ENCODE data around the gene RAB26. TPM values are rescaled to one million over a fixed set of nuclear protein-coding genes. Genes with fewer than 3 reads are reported as not detected.

The RAB26 gene
- total and polyA plus RNA-seq, 2 of the 13 experiments (the other 11 are each of a cell fraction or from before 2014, with no cell fraction given) = 0.86 to 3.6 TPM

DNA sequence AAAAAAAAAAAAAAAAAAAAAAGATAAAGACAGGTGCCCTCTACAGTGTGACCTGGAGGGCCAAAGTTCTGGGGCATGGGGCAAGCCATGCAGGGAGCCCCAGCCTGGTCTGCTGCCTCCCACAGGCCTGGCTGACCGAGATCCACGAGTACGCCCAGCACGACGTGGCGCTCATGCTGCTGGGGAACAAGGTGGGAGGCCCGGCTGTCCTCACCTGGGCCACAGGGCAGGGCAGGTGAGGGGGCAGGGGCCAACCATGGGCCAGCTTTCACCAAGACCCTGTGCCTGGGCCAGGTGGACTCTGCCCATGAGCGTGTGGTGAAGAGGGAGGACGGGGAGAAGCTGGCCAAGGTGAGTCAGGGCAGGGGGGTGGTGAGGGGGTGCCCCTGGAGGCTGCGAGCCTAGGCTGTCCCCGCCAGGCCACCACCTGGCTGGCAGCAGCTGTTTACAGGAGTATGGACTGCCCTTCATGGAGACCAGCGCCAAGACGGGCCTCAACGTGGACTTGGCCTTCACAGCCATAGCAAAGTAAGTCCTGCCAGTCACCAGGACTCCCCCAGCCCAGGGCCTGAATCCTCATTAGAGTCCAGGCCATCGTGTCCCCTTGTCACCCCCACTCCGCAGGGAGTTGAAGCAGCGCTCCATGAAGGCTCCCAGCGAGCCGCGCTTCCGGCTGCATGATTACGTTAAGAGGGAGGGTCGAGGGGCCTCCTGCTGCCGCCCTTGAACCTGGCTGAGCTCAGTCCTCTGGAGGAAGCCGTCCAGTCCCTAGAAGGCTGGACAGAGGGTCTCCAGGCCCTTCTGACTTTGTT is 4.5 kb downstream of the RAB26 start:
- Histone ChIP-seq H3K4me3 (replicated peaks in 1 of 3; ENCODE audit: insufficient read depth in 1 of 3, low read depth in 2 of 3, low read length in 3 of 3) (peak overlapping the region; percentile 88 to 99 (median 98)), H3K36me3 (replicated peaks in 1 of 2; ENCODE audit: control insufficient read depth in 1 of 2, insufficient read depth in 2 of 2, low read length in 2 of 2) (peaks cover 0 to 11% of the 10 kb centered on the region in 2 experiments; a peak in 3 of 5 replicates), H3K4me1 (ENCODE audit: insufficient read depth, low read length) (peaks cover 69% of the 10 kb centered on the region), H2AFZ (ENCODE audit: low read length) (no peak overlapping the region), H4K20me1 (ENCODE audit: insufficient read depth, low read length) (peaks cover 73% of the 10 kb centered on the region), H3K9me3 (ENCODE audit: low read length) (no peaks in the 10 kb centered on the region), H3K27ac (ENCODE audit: extremely low read length, insufficient read depth, low read length) (peak overlapping the region; percentile 85), H3K27me3 (ENCODE audit: control insufficient read depth in 1 of 2, insufficient read depth in 2 of 2, low read length in 2 of 2) (no peaks in the 10 kb centered on the region; a peak in 1 of 5 replicates), H3K4me2 (ENCODE audit: low read depth, low read length) (peak overlapping the region; percentile 97), H3K9ac (ENCODE audit: insufficient read depth, low read depth, low read length) (peak overlapping the region; percentile 99), H3K79me2 (ENCODE audit: insufficient read depth, low read length) (peaks cover 45% of the 10 kb centered on the region)
- ATAC-seq = no peak
- in situ Hi-C loops (cut with HindIII; ENCODE audit: extremely low pct_ligation_motif_present, low pct_unique_long_range_greater_than_20kb) (no loop called here), intact Hi-C loops (cut with micrococcal nuclease; ENCODE audit: unreplicated experiment) (loop anchor here (1.0 kb wide), 1 partner anchor 130 kb away; no protein-coding TSS in a partner anchor)
- 8% methylated on average over 8 of the region's 25 CpGs for WGBS (ENCODE audit: low lambda C conversion rate)
- BruUV-seq (replicated peaks) = no TSS peak
- no peak for FAIRE-seq
- DNase-seq (ENCODE audit: low spot score) = peak; percentile 38
- POLR2A ChIA-PET = interaction anchor here (0.6 to 6.6 kb wide), 12 partner anchors 10 to 192 kb away, joined by 3 to 79 read pairs (median 4); partner anchors contain the start of genes ECI1, PKD1 and RPS2
- CTCF ChIA-PET (ENCODE audit: low intra/inter-chr PET ratio, low total read pairs) = no interaction called here
- no peak; the same call in 1 of the 2 replicates for TF ChIP-seq ZFAT (CRISPR knock-in tag; conservative IDR thresholded peaks at IDR 0.05)
- TF ChIP-seq TEAD2 (CRISPR knock-in tag; IDR thresholded peaks at IDR 0.05) = 0 out of 2 replicates have a peak, but pooled peaks have one; percentile 47
- 0 out of 2 replicates have a peak, but pooled peaks have one; percentile 3 for TF ChIP-seq ZNF607 (CRISPR knock-in tag; IDR thresholded peaks at IDR 0.05; ENCODE audit: borderline replicate concordance)
- TF ChIP-seq, protein P1, sequence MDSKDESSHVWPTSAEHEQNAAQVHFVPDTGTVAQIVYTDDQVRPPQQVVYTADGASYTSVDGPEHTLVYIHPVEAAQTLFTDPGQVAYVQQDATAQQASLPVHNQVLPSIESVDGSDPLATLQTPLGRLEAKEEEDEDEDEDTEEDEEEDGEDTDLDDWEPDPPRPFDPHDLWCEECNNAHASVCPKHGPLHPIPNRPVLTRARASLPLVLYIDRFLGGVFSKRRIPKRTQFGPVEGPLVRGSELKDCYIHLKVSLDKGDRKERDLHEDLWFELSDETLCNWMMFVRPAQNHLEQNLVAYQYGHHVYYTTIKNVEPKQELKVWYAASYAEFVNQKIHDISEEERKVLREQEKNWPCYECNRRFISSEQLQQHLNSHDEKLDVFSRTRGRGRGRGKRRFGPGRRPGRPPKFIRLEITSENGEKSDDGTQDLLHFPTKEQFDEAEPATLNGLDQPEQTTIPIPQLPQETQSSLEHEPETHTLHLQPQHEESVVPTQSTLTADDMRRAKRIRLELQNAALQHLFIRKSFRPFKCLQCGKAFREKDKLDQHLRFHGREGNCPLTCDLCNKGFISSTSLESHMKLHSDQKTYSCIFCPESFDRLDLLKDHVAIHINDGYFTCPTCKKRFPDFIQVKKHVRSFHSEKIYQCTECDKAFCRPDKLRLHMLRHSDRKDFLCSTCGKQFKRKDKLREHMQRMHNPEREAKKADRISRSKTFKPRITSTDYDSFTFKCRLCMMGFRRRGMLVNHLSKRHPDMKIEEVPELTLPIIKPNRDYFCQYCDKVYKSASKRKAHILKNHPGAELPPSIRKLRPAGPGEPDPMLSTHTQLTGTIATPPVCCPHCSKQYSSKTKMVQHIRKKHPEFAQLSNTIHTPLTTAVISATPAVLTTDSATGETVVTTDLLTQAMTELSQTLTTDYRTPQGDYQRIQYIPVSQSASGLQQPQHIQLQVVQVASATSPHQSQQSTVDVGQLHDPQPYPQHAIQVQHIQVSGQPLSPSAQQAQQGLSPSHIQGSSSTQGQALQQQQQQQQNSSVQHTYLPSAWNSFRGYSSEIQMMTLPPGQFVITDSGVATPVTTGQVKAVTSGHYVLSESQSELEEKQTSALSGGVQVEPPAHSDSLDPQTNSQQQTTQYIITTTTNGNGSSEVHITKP (CRISPR knock-in tag; IDR thresholded peaks at IDR 0.05; ENCODE audit: low read depth) = no peak
- TF ChIP-seq KAT2B (IDR thresholded peaks at IDR 0.05; ENCODE audit: borderline replicate concordance, low read depth, low read length) = no peak
- TF ChIP-seq ARNT (IDR thresholded peaks at IDR 0.05) = no peak
- no peak for TF ChIP-seq ZNF839 (CRISPR knock-in tag; IDR thresholded peaks at IDR 0.05; ENCODE audit: borderline replicate concordance)
- TF ChIP-seq, protein P2, sequence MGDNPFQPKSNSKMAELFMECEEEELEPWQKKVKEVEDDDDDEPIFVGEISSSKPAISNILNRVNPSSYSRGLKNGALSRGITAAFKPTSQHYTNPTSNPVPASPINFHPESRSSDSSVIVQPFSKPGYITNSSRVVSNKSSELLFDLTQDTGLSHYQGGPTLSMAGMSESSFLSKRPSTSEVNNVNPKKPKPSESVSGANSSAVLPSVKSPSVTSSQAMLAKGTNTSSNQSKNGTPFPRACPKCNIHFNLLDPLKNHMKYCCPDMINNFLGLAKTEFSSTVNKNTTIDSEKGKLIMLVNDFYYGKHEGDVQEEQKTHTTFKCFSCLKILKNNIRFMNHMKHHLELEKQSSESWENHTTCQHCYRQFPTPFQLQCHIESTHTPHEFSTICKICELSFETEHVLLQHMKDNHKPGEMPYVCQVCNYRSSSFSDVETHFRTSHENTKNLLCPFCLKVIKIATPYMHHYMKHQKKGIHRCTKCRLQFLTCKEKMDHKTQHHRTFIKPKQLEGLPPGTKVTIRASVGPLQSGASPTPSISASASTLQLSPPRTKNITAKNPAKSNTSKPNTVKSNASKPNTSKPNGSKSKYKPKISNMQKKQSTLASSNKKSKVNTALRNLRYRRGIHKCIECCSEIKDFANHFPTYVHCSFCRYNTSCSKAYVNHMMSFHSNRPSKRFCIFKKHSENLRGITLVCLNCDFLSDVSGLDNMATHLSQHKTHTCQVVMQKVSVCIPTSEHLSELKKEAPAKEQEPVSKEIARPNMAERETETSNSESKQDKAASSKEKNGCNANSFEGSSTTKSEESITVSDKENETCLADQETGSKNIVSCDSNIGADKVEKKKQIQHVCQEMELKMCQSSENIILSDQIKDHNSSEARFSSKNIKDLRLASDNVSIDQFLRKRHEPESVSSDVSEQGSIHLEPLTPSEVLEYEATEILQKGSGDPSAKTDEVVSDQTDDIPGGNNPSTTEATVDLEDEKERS (CRISPR knock-in tag; IDR thresholded peaks at IDR 0.05) = 0 out of 2 replicates have a peak, but pooled peaks have one; percentile 43
- TF ChIP-seq, protein P3, sequence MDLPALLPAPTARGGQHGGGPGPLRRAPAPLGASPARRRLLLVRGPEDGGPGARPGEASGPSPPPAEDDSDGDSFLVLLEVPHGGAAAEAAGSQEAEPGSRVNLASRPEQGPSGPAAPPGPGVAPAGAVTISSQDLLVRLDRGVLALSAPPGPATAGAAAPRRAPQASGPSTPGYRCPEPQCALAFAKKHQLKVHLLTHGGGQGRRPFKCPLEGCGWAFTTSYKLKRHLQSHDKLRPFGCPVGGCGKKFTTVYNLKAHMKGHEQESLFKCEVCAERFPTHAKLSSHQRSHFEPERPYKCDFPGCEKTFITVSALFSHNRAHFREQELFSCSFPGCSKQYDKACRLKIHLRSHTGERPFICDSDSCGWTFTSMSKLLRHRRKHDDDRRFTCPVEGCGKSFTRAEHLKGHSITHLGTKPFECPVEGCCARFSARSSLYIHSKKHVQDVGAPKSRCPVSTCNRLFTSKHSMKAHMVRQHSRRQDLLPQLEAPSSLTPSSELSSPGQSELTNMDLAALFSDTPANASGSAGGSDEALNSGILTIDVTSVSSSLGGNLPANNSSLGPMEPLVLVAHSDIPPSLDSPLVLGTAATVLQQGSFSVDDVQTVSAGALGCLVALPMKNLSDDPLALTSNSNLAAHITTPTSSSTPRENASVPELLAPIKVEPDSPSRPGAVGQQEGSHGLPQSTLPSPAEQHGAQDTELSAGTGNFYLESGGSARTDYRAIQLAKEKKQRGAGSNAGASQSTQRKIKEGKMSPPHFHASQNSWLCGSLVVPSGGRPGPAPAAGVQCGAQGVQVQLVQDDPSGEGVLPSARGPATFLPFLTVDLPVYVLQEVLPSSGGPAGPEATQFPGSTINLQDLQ (CRISPR knock-in tag; IDR thresholded peaks at IDR 0.05) = no peak
- TF ChIP-seq ZNF350 (CRISPR knock-in tag; IDR thresholded peaks at IDR 0.05; ENCODE audit: borderline replicate concordance, low read depth) = no peak; the same call in 1 of the 2 replicates
- no peak for TF ChIP-seq ISL2 (CRISPR knock-in tag; IDR thresholded peaks at IDR 0.05)
